ENCODE results near the gene SIGLEC14.
A peak's percentile ranks its signal among the peaks of the same experiment; 100 is the strongest.
"Not testable (repeated sequence)": the region's sequence is repeated elsewhere in the genome, so short reads cannot be mapped to it uniquely, and the experiment has no call there.

Gene SIGLEC14, protein sequence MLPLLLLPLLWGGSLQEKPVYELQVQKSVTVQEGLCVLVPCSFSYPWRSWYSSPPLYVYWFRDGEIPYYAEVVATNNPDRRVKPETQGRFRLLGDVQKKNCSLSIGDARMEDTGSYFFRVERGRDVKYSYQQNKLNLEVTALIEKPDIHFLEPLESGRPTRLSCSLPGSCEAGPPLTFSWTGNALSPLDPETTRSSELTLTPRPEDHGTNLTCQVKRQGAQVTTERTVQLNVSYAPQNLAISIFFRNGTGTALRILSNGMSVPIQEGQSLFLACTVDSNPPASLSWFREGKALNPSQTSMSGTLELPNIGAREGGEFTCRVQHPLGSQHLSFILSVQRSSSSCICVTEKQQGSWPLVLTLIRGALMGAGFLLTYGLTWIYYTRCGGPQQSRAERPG

GRCh38 chr19:51646730-51647129 is at the start of gene SIGLEC14:
TSS of gene SIGLEC14 (minus strand) at chr19:51646825. CDS start at chr19:51646759, 66 bp downstream.
- not testable (repeated sequence) for H3K4me3 ChIP-seq (ENCODE audit: low read length); DNase-seq (ENCODE audit: low read depth)

DNA sequence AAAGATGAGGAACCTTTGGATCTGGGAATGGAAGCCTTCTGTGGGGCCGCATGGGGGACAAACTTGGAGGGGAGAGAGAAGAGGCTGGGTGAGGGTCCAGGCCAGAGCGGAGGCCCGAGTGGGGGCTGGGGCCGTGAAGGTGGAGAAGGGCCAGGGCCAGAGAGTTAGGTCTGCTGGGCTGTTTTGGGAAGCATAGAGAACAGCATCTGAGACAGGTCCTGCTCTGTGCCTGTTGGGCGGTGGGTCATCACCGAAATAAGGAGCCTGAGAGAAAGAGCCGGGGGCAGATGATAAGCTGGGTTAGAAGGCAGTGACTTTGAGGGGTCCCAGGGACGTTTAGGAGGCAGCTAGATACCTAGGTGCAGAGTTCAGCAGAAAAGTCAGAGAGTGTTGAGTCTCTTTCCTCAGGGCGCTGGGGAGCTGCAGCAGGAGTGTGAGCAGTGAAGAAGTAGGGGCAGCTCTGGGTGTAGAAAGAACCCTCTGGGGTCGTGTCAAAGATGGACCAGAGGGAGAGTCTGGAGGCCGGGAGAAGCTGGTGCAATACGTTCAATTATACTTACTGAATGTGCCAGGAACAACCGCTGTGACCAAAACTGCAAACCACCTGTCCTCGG is 49.2 kb upstream of the SIGLEC14 start:
- TF ChIP-seq, protein P1, sequence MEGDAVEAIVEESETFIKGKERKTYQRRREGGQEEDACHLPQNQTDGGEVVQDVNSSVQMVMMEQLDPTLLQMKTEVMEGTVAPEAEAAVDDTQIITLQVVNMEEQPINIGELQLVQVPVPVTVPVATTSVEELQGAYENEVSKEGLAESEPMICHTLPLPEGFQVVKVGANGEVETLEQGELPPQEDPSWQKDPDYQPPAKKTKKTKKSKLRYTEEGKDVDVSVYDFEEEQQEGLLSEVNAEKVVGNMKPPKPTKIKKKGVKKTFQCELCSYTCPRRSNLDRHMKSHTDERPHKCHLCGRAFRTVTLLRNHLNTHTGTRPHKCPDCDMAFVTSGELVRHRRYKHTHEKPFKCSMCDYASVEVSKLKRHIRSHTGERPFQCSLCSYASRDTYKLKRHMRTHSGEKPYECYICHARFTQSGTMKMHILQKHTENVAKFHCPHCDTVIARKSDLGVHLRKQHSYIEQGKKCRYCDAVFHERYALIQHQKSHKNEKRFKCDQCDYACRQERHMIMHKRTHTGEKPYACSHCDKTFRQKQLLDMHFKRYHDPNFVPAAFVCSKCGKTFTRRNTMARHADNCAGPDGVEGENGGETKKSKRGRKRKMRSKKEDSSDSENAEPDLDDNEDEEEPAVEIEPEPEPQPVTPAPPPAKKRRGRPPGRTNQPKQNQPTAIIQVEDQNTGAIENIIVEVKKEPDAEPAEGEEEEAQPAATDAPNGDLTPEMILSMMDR (IDR thresholded peaks at IDR 0.05; ENCODE audit: insufficient read depth, low read depth, low read length, missing control alignments), result no peak
- H3K4me3 ChIP-seq (ENCODE audit: low read length), result no peak overlapping the region
- DNase-seq (ENCODE audit: low read depth), result no peak

- DNase-seq (ENCODE audit: low read depth), result peak; percentile 30
- no peak overlapping the region for H3K4me3 ChIP-seq (ENCODE audit: low read length)
- TF ChIP-seq, protein P1 (IDR thresholded peaks at IDR 0.05; ENCODE audit: insufficient read depth, low read depth, low read length, missing control alignments), result no peak
Observed at GRCh38 chr19:51695088-51695487, 48.5 kb upstream of the SIGLEC14 start.

DNA sequence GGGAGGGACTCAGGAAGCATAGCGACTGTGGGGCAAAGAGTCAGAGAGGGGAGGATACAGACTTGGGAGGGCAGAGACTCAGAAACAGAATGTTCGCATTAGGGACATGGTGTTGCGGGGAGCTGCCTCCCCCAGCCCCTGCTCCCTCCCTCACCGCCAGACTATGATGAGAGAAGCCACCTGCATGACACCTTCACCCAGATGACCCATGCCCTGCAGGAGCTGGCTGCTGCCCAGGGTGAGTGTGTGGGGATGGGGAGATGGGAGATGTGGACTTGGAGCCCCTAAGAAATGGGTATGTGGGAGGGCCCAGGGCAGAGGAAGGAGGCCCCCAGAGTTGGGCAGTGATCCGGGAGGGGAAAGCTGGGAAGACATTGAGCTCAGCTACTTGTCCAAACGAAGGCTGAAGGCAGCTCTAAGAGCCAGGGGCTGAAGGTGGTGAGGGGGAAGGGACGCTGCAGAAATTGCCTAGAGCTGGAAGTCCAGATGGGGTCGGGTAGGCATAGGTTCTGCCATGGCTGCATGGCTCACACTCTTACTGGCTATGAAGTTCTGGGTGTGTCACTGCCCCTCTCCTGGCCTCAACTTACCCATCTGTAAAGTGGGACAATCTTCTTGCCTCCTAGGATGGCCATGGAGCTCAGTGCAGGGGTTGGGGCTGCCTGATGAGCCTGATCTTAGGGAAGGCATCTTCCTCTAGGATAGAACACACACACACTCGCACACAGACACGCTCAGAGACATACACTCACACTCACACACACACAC is 47.9 kb upstream of the SIGLEC14 start:
- TF ChIP-seq, protein P1 (IDR thresholded peaks at IDR 0.05; ENCODE audit: insufficient read depth, low read depth, low read length, missing control alignments), result no peak
- H3K4me3 ChIP-seq (ENCODE audit: low read length), result no peak overlapping the region
- no peak for DNase-seq (ENCODE audit: low read depth)

GRCh38 chr19:51693819-51694218 is 47.2 kb upstream of the SIGLEC14 start:
- TF ChIP-seq, protein P1 (IDR thresholded peaks at IDR 0.05; ENCODE audit: insufficient read depth, low read depth, low read length, missing control alignments), result no peak
- no peak overlapping the region for H3K4me3 ChIP-seq (ENCODE audit: low read length)
- DNase-seq (ENCODE audit: low read depth), result no peak

DNA sequence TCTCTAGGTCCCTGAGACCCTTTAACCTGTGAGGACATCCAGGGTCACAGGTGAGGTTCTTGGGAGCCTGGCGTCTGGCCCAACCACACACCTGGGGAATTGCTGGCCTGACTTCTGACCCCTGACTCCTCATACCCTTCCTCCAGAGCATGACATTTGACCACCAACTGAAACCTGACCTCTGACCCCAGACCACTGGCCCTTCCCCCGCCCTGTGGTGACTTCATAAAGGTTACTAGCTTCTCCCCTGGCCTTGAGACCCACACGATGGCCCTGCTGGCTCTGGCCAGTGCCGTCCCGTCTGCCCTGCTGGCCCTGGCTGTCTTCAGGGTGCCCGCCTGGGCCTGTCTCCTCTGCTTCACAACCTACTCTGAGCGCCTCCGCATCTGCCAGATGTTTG is 46.6 kb upstream of the SIGLEC14 start, which contains the start of gene SPACA6:
TSS of gene SPACA6 (plus strand) at position 71 of the 400 bp plus-strand sequence. CDS start at position 268, 197 bp downstream.
- TF ChIP-seq, protein P1 (IDR thresholded peaks at IDR 0.05; ENCODE audit: insufficient read depth, low read depth, low read length, missing control alignments), result no peak
- H3K4me3 ChIP-seq (ENCODE audit: low read length), result peak within 1 kb of the TSS; percentile 85
- DNase-seq (ENCODE audit: low read depth), result no peak

DNA sequence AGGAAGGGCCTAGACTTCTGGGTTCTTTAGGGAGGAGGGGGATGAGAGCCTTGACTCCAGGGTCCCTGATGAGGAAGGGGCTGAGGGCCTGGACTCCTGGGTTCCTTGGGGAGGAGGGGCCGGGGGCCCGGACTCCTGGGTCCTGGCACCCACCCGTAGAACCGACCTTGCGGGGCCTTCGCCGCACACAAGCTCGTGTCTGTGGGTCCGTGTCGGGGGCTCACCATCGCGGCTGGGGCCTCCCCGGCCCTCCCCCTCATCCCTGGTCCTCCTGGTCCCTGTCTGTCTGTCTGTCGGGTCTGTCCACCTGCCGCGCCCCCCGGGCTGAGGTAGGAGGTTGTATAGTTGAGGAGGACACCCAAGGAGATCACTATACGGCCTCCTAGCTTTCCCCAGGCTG is 45.8 kb upstream of the SIGLEC14 start:
- H3K4me3 ChIP-seq (ENCODE audit: low read length), result peak overlapping the region; percentile 85
- TF ChIP-seq, protein P1 (IDR thresholded peaks at IDR 0.05; ENCODE audit: insufficient read depth, low read depth, low read length, missing control alignments), result no peak
- no peak for DNase-seq (ENCODE audit: low read depth)
